ENCODE results near the gene MAGEA12.
"Not testable (repeated sequence)": the region's sequence is repeated elsewhere in the genome, so short reads cannot be mapped to it uniquely, and the experiment has no call there.

DNA sequence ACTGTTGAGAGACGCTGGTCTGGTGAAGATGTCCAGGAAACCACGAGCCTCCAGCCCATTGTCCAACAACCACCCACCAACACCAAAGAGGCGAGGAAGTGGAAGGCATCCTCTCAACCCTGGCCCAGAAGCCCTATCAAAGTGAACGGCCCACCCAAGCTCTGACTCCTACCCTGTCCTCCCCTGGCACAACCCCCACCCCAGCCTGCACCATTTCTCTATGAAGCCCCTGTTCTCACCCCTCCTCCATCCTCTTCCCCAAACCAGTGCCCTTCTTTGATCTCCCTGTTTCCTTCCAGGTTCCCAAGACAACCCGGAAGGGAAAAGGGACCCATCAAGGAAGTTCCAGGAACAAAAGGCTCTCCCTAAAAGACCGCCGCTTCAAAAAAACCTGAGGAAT, 26.0 kb downstream of the MAGEA12 start:
- TF ChIP-seq ZNF589 (CRISPR knock-in tag; IDR thresholded peaks at IDR 0.05; ENCODE audit: low read depth); CHD2 (IDR thresholded peaks at IDR 0.05; ENCODE audit: low read depth, low read length); MEIS2 (IDR thresholded peaks at IDR 0.05; ENCODE audit: partially characterized antibody); CREB1 (IDR thresholded peaks at IDR 0.05); CREB1 (CRISPR knock-in tag; IDR thresholded peaks at IDR 0.05); POLR2AphosphoS5 (IDR thresholded peaks at IDR 0.05; ENCODE audit: control insufficient read depth, insufficient read depth, low read depth, low read length); JUNB (CRISPR knock-in tag; conservative IDR thresholded peaks at IDR 0.05); MAFK (IDR thresholded peaks at IDR 0.05; ENCODE audit: low read length): not testable (repeated sequence)
- TF ChIP-seq, protein P1, sequence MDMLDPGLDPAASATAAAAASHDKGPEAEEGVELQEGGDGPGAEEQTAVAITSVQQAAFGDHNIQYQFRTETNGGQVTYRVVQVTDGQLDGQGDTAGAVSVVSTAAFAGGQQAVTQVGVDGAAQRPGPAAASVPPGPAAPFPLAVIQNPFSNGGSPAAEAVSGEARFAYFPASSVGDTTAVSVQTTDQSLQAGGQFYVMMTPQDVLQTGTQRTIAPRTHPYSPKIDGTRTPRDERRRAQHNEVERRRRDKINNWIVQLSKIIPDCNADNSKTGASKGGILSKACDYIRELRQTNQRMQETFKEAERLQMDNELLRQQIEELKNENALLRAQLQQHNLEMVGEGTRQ (CRISPR knock-in tag; IDR thresholded peaks at IDR 0.05) = not testable (repeated sequence)
- TF ChIP-seq, protein P2, sequence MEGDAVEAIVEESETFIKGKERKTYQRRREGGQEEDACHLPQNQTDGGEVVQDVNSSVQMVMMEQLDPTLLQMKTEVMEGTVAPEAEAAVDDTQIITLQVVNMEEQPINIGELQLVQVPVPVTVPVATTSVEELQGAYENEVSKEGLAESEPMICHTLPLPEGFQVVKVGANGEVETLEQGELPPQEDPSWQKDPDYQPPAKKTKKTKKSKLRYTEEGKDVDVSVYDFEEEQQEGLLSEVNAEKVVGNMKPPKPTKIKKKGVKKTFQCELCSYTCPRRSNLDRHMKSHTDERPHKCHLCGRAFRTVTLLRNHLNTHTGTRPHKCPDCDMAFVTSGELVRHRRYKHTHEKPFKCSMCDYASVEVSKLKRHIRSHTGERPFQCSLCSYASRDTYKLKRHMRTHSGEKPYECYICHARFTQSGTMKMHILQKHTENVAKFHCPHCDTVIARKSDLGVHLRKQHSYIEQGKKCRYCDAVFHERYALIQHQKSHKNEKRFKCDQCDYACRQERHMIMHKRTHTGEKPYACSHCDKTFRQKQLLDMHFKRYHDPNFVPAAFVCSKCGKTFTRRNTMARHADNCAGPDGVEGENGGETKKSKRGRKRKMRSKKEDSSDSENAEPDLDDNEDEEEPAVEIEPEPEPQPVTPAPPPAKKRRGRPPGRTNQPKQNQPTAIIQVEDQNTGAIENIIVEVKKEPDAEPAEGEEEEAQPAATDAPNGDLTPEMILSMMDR (IDR thresholded peaks at IDR 0.05 in 2 of 3, conservative IDR thresholded peaks at IDR 0.05 in 1 of 3; ENCODE audit: insufficient read depth in 2 of 3, low read depth in 1 of 3, low read length in 3 of 3) = not testable (repeated sequence)
- TF ChIP-seq, protein P3, sequence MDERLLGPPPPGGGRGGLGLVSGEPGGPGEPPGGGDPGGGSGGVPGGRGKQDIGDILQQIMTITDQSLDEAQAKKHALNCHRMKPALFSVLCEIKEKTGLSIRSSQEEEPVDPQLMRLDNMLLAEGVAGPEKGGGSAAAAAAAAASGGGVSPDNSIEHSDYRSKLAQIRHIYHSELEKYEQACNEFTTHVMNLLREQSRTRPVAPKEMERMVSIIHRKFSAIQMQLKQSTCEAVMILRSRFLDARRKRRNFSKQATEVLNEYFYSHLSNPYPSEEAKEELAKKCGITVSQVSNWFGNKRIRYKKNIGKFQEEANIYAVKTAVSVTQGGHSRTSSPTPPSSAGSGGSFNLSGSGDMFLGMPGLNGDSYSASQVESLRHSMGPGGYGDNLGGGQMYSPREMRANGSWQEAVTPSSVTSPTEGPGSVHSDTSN (CRISPR knock-in tag; IDR thresholded peaks at IDR 0.05; ENCODE audit: low read depth) = not testable (repeated sequence)
- TF ChIP-seq, protein P3 (tag; conservative IDR thresholded peaks at IDR 0.05; ENCODE audit: low read depth) = not testable (repeated sequence)
- TF ChIP-seq, protein P4, sequence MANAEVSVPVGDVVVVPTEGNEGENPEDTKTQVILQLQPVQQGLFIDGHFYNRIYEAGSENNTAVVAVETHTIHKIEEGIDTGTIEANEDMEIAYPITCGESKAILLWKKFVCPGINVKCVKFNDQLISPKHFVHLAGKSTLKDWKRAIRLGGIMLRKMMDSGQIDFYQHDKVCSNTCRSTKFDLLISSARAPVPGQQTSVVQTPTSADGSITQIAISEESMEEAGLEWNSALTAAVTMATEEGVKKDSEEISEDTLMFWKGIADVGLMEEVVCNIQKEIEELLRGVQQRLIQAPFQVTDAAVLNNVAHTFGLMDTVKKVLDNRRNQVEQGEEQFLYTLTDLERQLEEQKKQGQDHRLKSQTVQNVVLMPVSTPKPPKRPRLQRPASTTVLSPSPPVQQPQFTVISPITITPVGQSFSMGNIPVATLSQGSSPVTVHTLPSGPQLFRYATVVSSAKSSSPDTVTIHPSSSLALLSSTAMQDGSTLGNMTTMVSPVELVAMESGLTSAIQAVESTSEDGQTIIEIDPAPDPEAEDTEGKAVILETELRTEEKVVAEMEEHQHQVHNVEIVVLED (CRISPR knock-in tag; IDR thresholded peaks at IDR 0.05) = not testable (repeated sequence)
